A549 (cell line): Measurements from ENCODE around the gene SGSM1. TPM values are rescaled to one million over a fixed set of nuclear protein-coding genes. Genes with fewer than 3 reads are reported as not detected.

Experiments
- ATAC-seq, 2 experiments: fragments of 200-7000 bp in 1 of 2; fragments of >200 bp in 1 of 2; cut with Nextera tagmentation in 1 of 2; cut with Tn5 transposase in 1 of 2; 3 replicates each; pipeline versions ENCODE4 v1.8.0 to v1.9.1; 2018 to 2020; ENCODE audit warnings: mild to moderate bottlenecking in 1 of 2, moderate library complexity in 1 of 2
- CTCF ChIA-PET: fragments of 300-600 bp; sonication (Branson Sonifier 250); formaldehyde crosslinking; extraction: SDS; loops from one replicate; lab custom pipeline; 2021; ENCODE audit warnings: antibody characterized with exemption, inconsistent platforms; lab: Yijun Ruan, JAX
- POLR2A ChIA-PET: fragments of 350-600 bp; formaldehyde crosslinking; extraction: SDS; loops from one replicate; lab custom pipeline; 2021; ENCODE audit warnings: antibody characterized with exemption, inconsistent platforms; lab: Yijun Ruan, JAX
- DNase-seq, 2 experiments: peaks; one replicate each; pipeline versions ENCODE4 v3.0.0 to v3.0.0-alpha.2; 2011 to 2016; ENCODE audit warnings: low read depth in 1 of 2, low spot score in 1 of 2
- FAIRE-seq: peaks from 2 replicates; lab custom pipeline; 2011; peaks lifted over from hg19 to GRCh38; lab: Jason Lieb, UNC
- H3K27ac ChIP-seq, 2 experiments: fragments of >200 bp; sonication (Bioruptor Twin); formaldehyde crosslinking; 3 replicates each; pipeline ENCODE4 v1.5.1; 2016 to 2017
- H3K4me1 ChIP-seq: fragments of >200 bp; sonication (Bioruptor Twin); formaldehyde crosslinking; 3 replicates; pipeline ENCODE4 v1.6.1; 2016
- H3K4me2 ChIP-seq: fragments of >200 bp; sonication (Bioruptor Twin); formaldehyde crosslinking; 3 replicates; pipeline ENCODE4 v1.6.1; 2016
- H3K4me3 ChIP-seq: fragments of >200 bp; sonication (Bioruptor Twin); formaldehyde crosslinking; 3 replicates; pipeline ENCODE4 v1.5.1; 2016
- H3K9me3 ChIP-seq: fragments of >200 bp; sonication (Bioruptor Twin); formaldehyde crosslinking; 3 replicates; pipeline ENCODE4 v1.6.1; 2016
- CHD2 ChIP-seq: fragments of 150-350 bp; IDR thresholded peaks from 2 replicates; pipeline ENCODE4 v1.6.1; 2014; ENCODE audit warnings: low read length; ENCODE audit not compliant: partially characterized antibody
- CTCF ChIP-seq: fragments of >200 bp; sonication (Bioruptor Twin); formaldehyde crosslinking; IDR thresholded peaks from 3 replicates; pipeline ENCODE4 v1.5.1; 2016
- EP300 ChIP-seq, 2 experiments: fragments of >200 bp; sonication (Bioruptor Twin); formaldehyde crosslinking; IDR thresholded peaks; 2 replicates in 1 of 2; 3 replicates in 1 of 2; pipeline ENCODE4 v1.6.1; 2016 to 2017
- FOXS1 ChIP-seq: fragments of 250-450 bp; sonication (Bioruptor Pico); IDR thresholded peaks from 2 replicates; pipeline ENCODE4 v1.5.0; 2020; ENCODE audit warnings: mild to moderate bottlenecking, moderate library complexity
- HES2 ChIP-seq: fragments of >200 bp; sonication (Bioruptor Twin); formaldehyde crosslinking; IDR thresholded peaks from 2 replicates; pipeline ENCODE4 v1.6.1; 2016
- HOXB13 ChIP-seq: fragments of 250-450 bp; sonication (Bioruptor Pico); IDR thresholded peaks from 2 replicates; pipeline ENCODE4 v1.5.0; 2020; ENCODE audit warnings: low read depth, mild to moderate bottlenecking, moderate library complexity
- JUN ChIP-seq, 2 experiments: fragments of >200 bp; sonication (Bioruptor Twin); formaldehyde crosslinking; IDR thresholded peaks; 2 replicates in 1 of 2; 3 replicates in 1 of 2; pipeline ENCODE4 v1.6.1; 2016 to 2017
- KDM5A ChIP-seq: fragments of 200-600 bp; sonication (generic); IDR thresholded peaks from 2 replicates; pipeline ENCODE4 v1.6.1; 2016; ENCODE audit warnings: antibody characterized with exemption, mild to moderate bottlenecking
- MYC ChIP-seq: IDR thresholded peaks from 2 replicates; pipeline ENCODE4 v1.6.1; 2012; ENCODE audit warnings: mild to moderate bottlenecking, inconsistent platforms, low read length, improper control_type of control experiment, borderline replicate concordance
- NFE2L2 ChIP-seq: fragments of 150-350 bp; conservative IDR thresholded peaks from 2 replicates; pipeline ENCODE4 v1.6.1; 2014; ENCODE audit warnings: low read length
- REST ChIP-seq: fragments of 200-600 bp; sonication (generic); IDR thresholded peaks from 2 replicates; pipeline ENCODE4 v1.6.1; 2016; ENCODE audit warnings: antibody characterized with exemption, mild to moderate bottlenecking, moderate library complexity
- SMC3 ChIP-seq: fragments of >200 bp; sonication (Bioruptor Twin); formaldehyde crosslinking; IDR thresholded peaks from 3 replicates; pipeline ENCODE4 v1.6.1; 2018; ENCODE audit warnings: inconsistent platforms
- TP53 ChIP-seq: fragments of 250-450 bp; sonication (Bioruptor Pico); IDR thresholded peaks from 2 replicates; pipeline ENCODE4 v1.5.0; 2021; ENCODE audit warnings: mild to moderate bottlenecking, moderate library complexity
- ZFP36 ChIP-seq: fragments of 450-650 bp; IDR thresholded peaks from 2 replicates; pipeline ENCODE4 v1.6.1; 2014; ENCODE audit warnings: borderline replicate concordance; ENCODE audit not compliant: partially characterized antibody
- WGBS: methylation state at CpG from one replicate; pipeline ENCODE4 v1.1.6; 2017; ENCODE audit errors: missing lambda C conversion rate; 5-methylcytosine and 5-hydroxymethylcytosine counted together
- polyA plus RNA-seq, 4 experiments: library from polyadenylated mRNA; depleted of rRNA in 3 of 4; stranded (reverse); fragments of >200 nt; fragmentation: RNase III in 1 of 4; extraction: RNeasy Plus Mini Kit Qiagen cat#74134 plus additional on column Dnase treatment in 1 of 4; gene quantifications; 2 replicates in 3 of 4; 3 replicates in 1 of 4; pipeline ENCODE4 v1.2.3, GENCODE V29; 2011 to 2017

The SGSM1 gene
- polyA plus RNA-seq, 2 of the 4 experiments (the other 2 are of a cell fraction), result 0.50 to 1.4 TPM

GRCh38 chr22:24824915-24825314 is 18.9 kb downstream of the SGSM1 start:
- no peak overlapping the region for H3K27ac ChIP-seq
- DNase-seq, result no peak
- CTCF ChIA-PET, result interaction anchor here (0.6 to 1.3 kb wide), 2 partner anchors 25 to 65 kb away, joined by 3 read pairs; no protein-coding TSS in a partner anchor
- WGBS, result 49% methylated on average over 4 of the region's 4 CpGs
- H3K4me3 ChIP-seq, result no peak overlapping the region
- POLR2A ChIA-PET, result no interaction called here
- TF ChIP-seq ZFP36 (peak; percentile 53), EP300 (IDR thresholded peaks at IDR 0.05) (no peak)
- TF ChIP-seq, all 56 proteins: peak for 1
- Histone ChIP-seq H3K9me3 (no peaks in the 10 kb centered on the region), H3K4me1 (peaks cover 14% of the 10 kb centered on the region), H3K4me2 (no peak overlapping the region)
- no peak for ATAC-seq
- no peak for FAIRE-seq

- 77% methylated on average over 7 of the region's 7 CpGs for WGBS
- FAIRE-seq, result no peak
- TF ChIP-seq TP53 (no peak), MYC (no peak), NFE2L2 (no peak), CTCF (no peak), CHD2 (no peak), HOXB13 (no peak), SMC3 (no peak), JUN (IDR thresholded peaks at IDR 0.05) (no peak)
- ChIA-PET POLR2A (no interaction called here), CTCF (interaction anchor here (1.0 to 1.3 kb wide), 4 partner anchors 17 to 112 kb away, joined by 3 to 5 read pairs (median 3); no protein-coding TSS in a partner anchor)
- 0 out of 3 replicates have a peak, but pooled peaks cover 4% of the 10 kb centered on the region for H3K4me1 ChIP-seq
- no peak for ATAC-seq
- no peak overlapping the region for H3K4me2 ChIP-seq
- no peak overlapping the region for H3K4me3 ChIP-seq
- no peaks in the 10 kb centered on the region for H3K9me3 ChIP-seq
- H3K27ac ChIP-seq, result no peak overlapping the region
- DNase-seq, result no peak
Observed at GRCh38 chr22:24826710-24827285, 20.8 kb downstream of the SGSM1 start.

- H3K4me1 ChIP-seq, result 0 out of 3 replicates have a peak, but pooled peaks cover 4% of the 10 kb centered on the region
- DNase-seq, result no peak
- ChIA-PET POLR2A (no interaction called here), CTCF (interaction anchor here (1.2 to 1.3 kb wide), 2 partner anchors 23 kb away, joined by 3 to 4 read pairs; no protein-coding TSS in a partner anchor)
- no peak for ATAC-seq
- WGBS, result no CpG with 5 or more reads among the region's 9 CpGs
- no peak overlapping the region for H3K4me3 ChIP-seq
- TF ChIP-seq FOXS1 (CRISPR knock-in tag) (no peak), REST (no peak), HES2 (no peak), ZFP36 (no peak), KDM5A (no peak)
- H3K27ac ChIP-seq, result no peak overlapping the region
- H3K9me3 ChIP-seq, result no peaks in the 10 kb centered on the region
- no peak for FAIRE-seq
- no peak overlapping the region for H3K4me2 ChIP-seq
Observed at GRCh38 chr22:24827296-24827695, 21.3 kb downstream of the SGSM1 start.
